Heart left ventricle (tissue), 16 donors: ENCODE data around the gene SRPK2. TPM values are rescaled to one million over a fixed set of nuclear protein-coding genes. Genes with fewer than 3 reads are reported as not detected.

Experiments used
- ATAC-seq, 4 donors: fragments of 200-7000 bp; cut with Tn5 transposase; one replicate each; pipeline ENCODE4 v1.9.1; 2020 to 2022; ENCODE audit warnings: moderate library complexity in 4 of 4, mild to moderate bottlenecking in 3 of 4, moderate number of reproducible peaks in 1 of 4
- DNase-seq, 5 donors: peaks; one replicate each; pipeline ENCODE4 v3.0.0-alpha.2; 2020
- H3K27ac ChIP-seq, 12 donors: fragments of 200-600 bp; sonication (generic) in 4 of 12; one replicate each; pipeline versions ENCODE4 v1.5.0 to v1.8.0; 2016 to 2022; ENCODE audit warnings: mild to moderate bottlenecking in 2 of 12
- H3K27me3 ChIP-seq, 9 donors: fragments of 200-600 bp; sonication (generic) in 2 of 9; one replicate each; pipeline versions ENCODE4 v1.5.1 to v1.8.0; 2016 to 2022; ENCODE audit warnings: mild to moderate bottlenecking in 3 of 9
- H3K36me3 ChIP-seq, 9 donors: fragments of 200-600 bp; sonication (generic) in 2 of 9; one replicate each; pipeline versions ENCODE4 v1.5.0 to v1.8.0; 2018 to 2022; ENCODE audit warnings: mild to moderate bottlenecking in 2 of 9
- H3K4me1 ChIP-seq, 12 donors: fragments of 200-600 bp; sonication (generic) in 4 of 12; one replicate each; pipeline versions ENCODE4 v1.5.0 to v1.8.0; 2016 to 2022; ENCODE audit warnings: mild to moderate bottlenecking in 3 of 12
- H3K4me3 ChIP-seq, 12 donors: fragments of 200-600 bp; sonication (generic) in 4 of 12; one replicate each; pipeline versions ENCODE4 v1.5.0 to v1.8.0; 2017 to 2022; ENCODE audit warnings: mild to moderate bottlenecking in 9 of 12, moderate library complexity in 4 of 12
- H3K9me3 ChIP-seq, 12 donors: fragments of 200-600 bp; sonication (generic) in 4 of 12; one replicate each; pipeline versions ENCODE4 v1.5.0 to v1.8.0; 2016 to 2022; ENCODE audit warnings: mild to moderate bottlenecking in 1 of 12
- CTCF ChIP-seq, 12 donors: fragments of 200-600 bp; sonication (generic) in 4 of 12; IDR thresholded peaks; one replicate each; pipeline versions ENCODE4 v1.5.0 to v1.8.0; 2018 to 2022; ENCODE audit warnings: antibody characterized with exemption in 12 of 12, mild to moderate bottlenecking in 5 of 12
- POLR2A ChIP-seq, 2 donors: fragments of 450-650 bp; IDR thresholded peaks; one replicate each; pipeline ENCODE4 v1.6.1; 2017; ENCODE audit warnings: antibody characterized with exemption in 2 of 2, mild to moderate bottlenecking in 2 of 2, moderate library complexity in 2 of 2
- WGBS, 4 donors: extraction: QIAGEN DNeasy Blood & Tissue Kit in 2 of 4; methylation state at CpG; one replicate each; pipeline versions ENCODE4 v1.1.5 to v1.1.7; 2013 to 2018; 5-methylcytosine and 5-hydroxymethylcytosine counted together
- intact Hi-C, 10 donors: fragments of 100-400 bp; cut with DNase I; formaldehyde crosslinking; loops; one replicate each; pipeline versions ENCODE4 v1.11.1 to v1.14.2; 2022
- polyA plus RNA-seq, 2 donors: library from polyadenylated mRNA; stranded (reverse); fragments of 200-250 nt; gene quantifications; one replicate each; pipeline ENCODE4 v1.2.3, GENCODE V29; 2013
- total RNA-seq, 9 donors: library from RNA; depleted of rRNA in 2 of 9; stranded (reverse); fragments of >200 nt in 2 of 9; fragmentation: NEBNext Ultra II Directional in 3 of 9; extraction: Animal tissue kit (Norgen Biotek cat#: 25700) in 3 of 9; gene quantifications; one replicate each; pipeline versions ENCODE4 v1.1.0 to v1.2.4, GENCODE V29; 2016 to 2023
- donor health status: ischemic (EF 13 %, LVEDD 7.1; RV severe dilation, severe dysfunction).
- donor health status: healthy with polysubstance abuse.
- donor health status: DM: no; HTN: yes; CAD: no.
- donor health status: DM: no; HTN: no; CAD: no.
- donor health status: ischemic (EF 25% LVEDD 6.9; RV normal size, moderate dysfunction).
- donor health status: ischemic (EF 25% LVEDD 5.7; RV mildly dilated, moderate dysfunction).
- donor health status: healthy.
- donor health status: DM: yes; HTN: yes; CAD: no.
- donor health status: ischemic (EF 35%, LVEDD 5.7; RV mildly dilated, moderate dysfunction).
- donor health status: nonischemic (EF 11% LVEDD 7.7; RV severe dilation, severe dysfunction).
- donor health status: DM: yes; HTN: yes; CAD: no.
- donor health status: PGD.
- donor health status: ischemic (EF 29% LVEDD 5.4; RV normal size, mild dysfunction).
- donor health status: nonischemic (EF 23%, LVEDD 6.1; RV moderate dilation, normal function).

SRPK2 gene
- total and polyA plus RNA-seq, 11 donors = 8.6 to 42.4 (median 33.5) TPM

GRCh38 chr7:105396566-105396965, 7.8 kb upstream of the SRPK2 start:
- intact Hi-C loops = no loop called here
- Histone ChIP-seq H3K9me3 (no peaks in the 10 kb centered on the region), H3K36me3 (no peaks in the 10 kb centered on the region), H3K27me3 (no peaks in the 10 kb centered on the region), H3K27ac (no peak overlapping the region), H3K4me1 (peaks cover 0 to 4% (median 0%) of the 10 kb centered on the region in 12 donors), H3K4me3 (no peak overlapping the region)
- 86 to 97% (median 89%) methylated on average over 3 of the region's 3 CpGs for WGBS, 4 donors
- no peak for TF ChIP-seq POLR2A (IDR thresholded peaks at IDR 0.05)
- no peak for TF ChIP-seq CTCF (IDR thresholded peaks at IDR 0.05)
- ATAC-seq (no peak), DNase-seq (no peak)

GRCh38 chr7:105391429-105391828, 2.7 kb upstream of the SRPK2 start:
- 95 to 98% (median 96%) methylated on average over 5 of the region's 5 CpGs for WGBS, 4 donors
- peaks cover 0 to 17% (median 11%) of the 10 kb centered on the region in 12 donors for H3K4me1 ChIP-seq
- no peak overlapping the region for H3K27ac ChIP-seq
- TF ChIP-seq POLR2A (IDR thresholded peaks at IDR 0.05) (no peak), CTCF (IDR thresholded peaks at IDR 0.05) (no peak)
- no peaks in the 10 kb centered on the region for H3K27me3 ChIP-seq
- no peaks in the 10 kb centered on the region for H3K36me3 ChIP-seq
- no peak for DNase-seq
- intact Hi-C loops = no loop called here
- no peaks in the 10 kb centered on the region for H3K9me3 ChIP-seq
- H3K4me3 ChIP-seq = no peak overlapping the region
- ATAC-seq = no peak

- DNase-seq (no peak), ATAC-seq (no peak)
- peaks cover 0 to 17% (median 11%) of the 10 kb centered on the region in 12 donors for H3K4me1 ChIP-seq
- TF ChIP-seq POLR2A (IDR thresholded peaks at IDR 0.05) = no peak
- no peak for TF ChIP-seq CTCF (IDR thresholded peaks at IDR 0.05)
- H3K27ac ChIP-seq = no peak overlapping the region
- no peaks in the 10 kb centered on the region for H3K9me3 ChIP-seq
- H3K4me3 ChIP-seq = peak overlapping the region in 1 of 12 donors; percentile 50
- H3K27me3 ChIP-seq = no peaks in the 10 kb centered on the region
- H3K36me3 ChIP-seq = no peaks in the 10 kb centered on the region
- intact Hi-C loops = loop anchor here in 2 of 10 donors (5.0 to 10.0 kb wide), 2 partner anchors 37 to 235 kb away; no protein-coding TSS in a partner anchor
- WGBS, 4 donors = 72 to 87% (median 79%) methylated on average over 1 of the region's 1 CpG
Measured at GRCh38 chr7:105389889-105390288, 1.2 kb upstream of the SRPK2 start.

GRCh38 chr7:105389088-105389650, 448 bp upstream of the SRPK2 start:
- DNase-seq (peak in 3 of 5 donors; percentile 41 to 63 (median 44)), ATAC-seq (peak; percentile 9 to 72 (median 60))
- WGBS, 4 donors = 5 to 10% (median 7%) methylated on average over 23 to 45 of the region's 45 CpGs
- H3K4me1 ChIP-seq = peaks cover 0 to 17% (median 11%) of the 10 kb centered on the region in 12 donors
- no peaks in the 10 kb centered on the region for H3K27me3 ChIP-seq
- no peaks in the 10 kb centered on the region for H3K9me3 ChIP-seq
- peak overlapping the region in 10 of 12 donors; percentile 50 to 88 (median 64) for H3K27ac ChIP-seq
- H3K4me3 ChIP-seq = peak overlapping the region; percentile 35 to 99 (median 96)
- TF ChIP-seq POLR2A (IDR thresholded peaks at IDR 0.05) (no peak), CTCF (IDR thresholded peaks at IDR 0.05) (no peak)
- no peaks in the 10 kb centered on the region for H3K36me3 ChIP-seq
- intact Hi-C loops = loop anchor here in 2 of 10 donors (5.0 to 10.0 kb wide), 2 partner anchors 38 to 234 kb away; no protein-coding TSS in a partner anchor
